GM10248 (cell line): ENCODE measurements around the gene ADAD2.
"Not testable (repeated sequence)": the region's sequence is repeated elsewhere in the genome, so short reads cannot be mapped to it uniquely, and the experiment has no call there.

Experiments
- CTCF ChIA-PET: fragments of 300-600 bp; sonication (Branson Sonifier 250); formaldehyde crosslinking; extraction: SDS; loops from one replicate; lab custom pipeline; 2021; ENCODE audit warnings: antibody characterized with exemption; lab: Yijun Ruan, JAX
- POLR2A ChIA-PET: fragments of 350-650 bp; sonication (Branson Sonifier 250); formaldehyde crosslinking; extraction: SDS; loops from one replicate; lab custom pipeline; 2020; ENCODE audit warnings: antibody characterized with exemption; lab: Yijun Ruan, JAX
- DNase-seq: peaks from one replicate; pipeline ENCODE4 v3.0.0; 2012; ENCODE audit errors: extremely low spot score
- CTCF ChIP-seq: IDR thresholded peaks from 2 replicates; pipeline ENCODE4 v1.5.1; 2012; ENCODE audit warnings: mild to moderate bottlenecking, low read depth; ENCODE audit errors: extremely low read depth, missing control alignments, control extremely low read depth

Gene ADAD2

GRCh38 chr16:84214451-84215066, 23.6 kb downstream of the ADAD2 start:
- POLR2A ChIA-PET = no interaction called here
- no peak for DNase-seq
- CTCF ChIA-PET = interaction anchor here (1.4 to 1.7 kb wide), 2 partner anchors 9 to 62 kb away, joined by 5 read pairs; no protein-coding TSS in a partner anchor
- no peak for TF ChIP-seq CTCF

GRCh38 chr16:84215531-84215930, 24.6 kb downstream of the ADAD2 start:
- ChIA-PET POLR2A (no interaction called here), CTCF (interaction anchor here (1.1 to 1.7 kb wide), 3 partner anchors 8 to 61 kb away, joined by 3 to 5 read pairs (median 5); no protein-coding TSS in a partner anchor)
- DNase-seq = no peak
- no peak for TF ChIP-seq CTCF

- DNase-seq, POLR2A ChIA-PET: not testable (repeated sequence)
- CTCF ChIA-PET = interaction anchor here (1.1 to 1.4 kb wide), 2 partner anchors 20 to 61 kb away, joined by 3 to 5 read pairs; no protein-coding TSS in a partner anchor
Measured at GRCh38 chr16:84216144-84216543, 25.2 kb downstream of the ADAD2 start.

GRCh38 chr16:84218176-84218823, 27.3 kb downstream of the ADAD2 start:
- DNase-seq = no peak
- no peak for TF ChIP-seq CTCF
- POLR2A ChIA-PET = no interaction called here
- CTCF ChIA-PET = interaction anchor here (0.8 kb wide), 1 partner anchor 10 kb away, joined by 3 read pairs; no protein-coding TSS in a partner anchor

GRCh38 chr16:84218956-84219355, 28.0 kb downstream of the ADAD2 start:
- no peak for DNase-seq
- POLR2A ChIA-PET = no interaction called here

GRCh38 chr16:84220851-84221250, 29.9 kb downstream of the ADAD2 start:
- CTCF ChIA-PET = no interaction called here
- POLR2A ChIA-PET = no interaction called here
- no peak for TF ChIP-seq CTCF
- no peak for DNase-seq

More at GRCh38 chr16:84218956-84219355, 28.0 kb downstream of the ADAD2 start:
- no peak for TF ChIP-seq CTCF
- CTCF ChIA-PET = interaction anchor here (0.8 kb wide), 1 partner anchor 9 kb away, joined by 3 read pairs; no protein-coding TSS in a partner anchor

- CTCF ChIA-PET = interaction anchor here (1.5 kb wide), 1 partner anchor 9 kb away, joined by 5 read pairs; no protein-coding TSS in a partner anchor
- POLR2A ChIA-PET = no interaction called here
- no peak for TF ChIP-seq CTCF
- no peak for DNase-seq
Measured at GRCh38 chr16:84223456-84223855, 32.5 kb downstream of the ADAD2 start.
